Parathyroid adenoma (tissue), 2 donors: Measurements from ENCODE around the gene STX2.

Experiments used
- H2AFZ ChIP-seq: fragments of 300-600 bp; sonication (generic); one replicate; pipeline ENCODE4 v1.7.0; 2017; ENCODE audit warnings: antibody characterized with exemption, mild to moderate bottlenecking
- H3K27ac ChIP-seq: fragments of 300-600 bp; sonication (generic); one replicate; pipeline ENCODE4 v1.7.0; 2017
- H3K27me3 ChIP-seq: fragments of 300-600 bp; sonication (generic); one replicate; pipeline ENCODE4 v1.7.0; 2017; ENCODE audit warnings: low read length; ENCODE audit not compliant: control insufficient read depth, insufficient read depth
- H3K36me3 ChIP-seq: fragments of 300-600 bp; sonication (generic); one replicate; pipeline ENCODE4 v1.7.0; 2017; ENCODE audit warnings: low read length; ENCODE audit not compliant: control insufficient read depth, insufficient read depth
- H3K4me1 ChIP-seq: fragments of 300-600 bp; sonication (generic); one replicate; pipeline ENCODE4 v1.7.0; 2017; ENCODE audit warnings: control low read depth
- H3K4me2 ChIP-seq: fragments of 300-600 bp; sonication (generic); one replicate; pipeline ENCODE4 v1.7.0; 2017; ENCODE audit warnings: low read length
- H3K4me3 ChIP-seq: fragments of 300-600 bp; sonication (generic); one replicate; pipeline ENCODE4 v1.7.0; 2017; ENCODE audit warnings: low read depth, low read length
- H3K79me2 ChIP-seq: fragments of 300-600 bp; sonication (generic); one replicate; pipeline ENCODE4 v1.7.0; 2017; ENCODE audit warnings: control low read depth
- H3K9ac ChIP-seq: fragments of 300-600 bp; sonication (generic); one replicate; pipeline ENCODE4 v1.7.0; 2017; ENCODE audit warnings: mild to moderate bottlenecking
- H3K9me3 ChIP-seq: fragments of 300-600 bp; sonication (generic); one replicate; pipeline ENCODE4 v1.7.0; 2017; ENCODE audit warnings: low read length; ENCODE audit not compliant: control insufficient read depth
- TF ChIP-seq, protein P1 (sequence below): fragments of 300-600 bp; sonication (generic); IDR thresholded peaks from one replicate; pipeline ENCODE4 v1.7.0; 2017; ENCODE audit warnings: antibody characterized with exemption, mild to moderate bottlenecking
- donor health status: primary hyperparathyroidism.

STX2 gene

DNA sequence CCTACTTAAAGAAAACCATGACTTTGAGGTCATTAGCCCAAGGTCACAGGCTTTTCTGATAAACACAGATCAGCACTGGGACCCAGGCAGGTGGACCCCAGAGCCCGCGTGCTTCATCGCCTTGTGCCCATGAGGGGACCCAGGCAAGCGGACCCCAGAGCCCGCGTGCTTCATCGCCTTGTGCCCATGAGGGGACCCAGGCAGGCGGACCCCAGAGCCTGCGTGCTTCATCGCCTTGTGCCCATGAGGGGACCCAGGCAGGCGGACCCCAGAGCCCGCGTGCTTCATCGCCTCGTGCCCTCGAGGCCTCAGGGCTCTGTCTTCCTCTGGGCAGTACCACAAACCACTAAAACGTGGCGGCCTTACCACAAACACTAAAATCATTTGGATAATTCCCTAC, 31.7 kb downstream of the STX2 start:
- no peaks in the 10 kb centered on the region for H3K4me1 ChIP-seq
- H3K27me3 ChIP-seq: no peaks in the 10 kb centered on the region
- H3K9me3 ChIP-seq: no peaks in the 10 kb centered on the region
- no peak overlapping the region for H2AFZ ChIP-seq
- no peaks in the 10 kb centered on the region for H3K36me3 ChIP-seq
- no peak overlapping the region for H3K4me2 ChIP-seq
- no peak overlapping the region for H3K27ac ChIP-seq
- TF ChIP-seq, protein P1, sequence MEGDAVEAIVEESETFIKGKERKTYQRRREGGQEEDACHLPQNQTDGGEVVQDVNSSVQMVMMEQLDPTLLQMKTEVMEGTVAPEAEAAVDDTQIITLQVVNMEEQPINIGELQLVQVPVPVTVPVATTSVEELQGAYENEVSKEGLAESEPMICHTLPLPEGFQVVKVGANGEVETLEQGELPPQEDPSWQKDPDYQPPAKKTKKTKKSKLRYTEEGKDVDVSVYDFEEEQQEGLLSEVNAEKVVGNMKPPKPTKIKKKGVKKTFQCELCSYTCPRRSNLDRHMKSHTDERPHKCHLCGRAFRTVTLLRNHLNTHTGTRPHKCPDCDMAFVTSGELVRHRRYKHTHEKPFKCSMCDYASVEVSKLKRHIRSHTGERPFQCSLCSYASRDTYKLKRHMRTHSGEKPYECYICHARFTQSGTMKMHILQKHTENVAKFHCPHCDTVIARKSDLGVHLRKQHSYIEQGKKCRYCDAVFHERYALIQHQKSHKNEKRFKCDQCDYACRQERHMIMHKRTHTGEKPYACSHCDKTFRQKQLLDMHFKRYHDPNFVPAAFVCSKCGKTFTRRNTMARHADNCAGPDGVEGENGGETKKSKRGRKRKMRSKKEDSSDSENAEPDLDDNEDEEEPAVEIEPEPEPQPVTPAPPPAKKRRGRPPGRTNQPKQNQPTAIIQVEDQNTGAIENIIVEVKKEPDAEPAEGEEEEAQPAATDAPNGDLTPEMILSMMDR: no peak
- no peak overlapping the region for H3K9ac ChIP-seq
- H3K4me3 ChIP-seq: no peak overlapping the region
- H3K79me2 ChIP-seq: no peaks in the 10 kb centered on the region

DNA sequence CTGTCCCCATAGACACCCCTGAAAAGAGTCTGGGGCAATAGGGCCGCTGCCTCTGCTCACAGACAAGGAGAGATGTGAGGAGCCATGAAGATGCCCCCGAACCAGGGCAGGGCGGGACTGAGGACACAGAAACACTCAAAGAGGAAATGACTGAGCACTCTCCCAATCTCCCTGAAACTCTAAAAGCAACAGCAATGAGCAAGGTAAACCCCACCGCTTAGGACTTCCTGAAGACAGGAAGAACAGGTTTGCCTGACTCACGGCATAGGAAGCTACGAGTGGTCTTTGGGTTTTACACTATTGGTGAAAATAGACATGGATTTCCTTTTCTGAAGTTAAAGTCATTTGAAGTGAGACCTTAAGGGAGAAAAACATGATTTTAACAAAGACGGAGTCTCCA, 32.5 kb downstream of the STX2 start:
- no peaks in the 10 kb centered on the region for H3K36me3 ChIP-seq
- H3K9me3 ChIP-seq: no peaks in the 10 kb centered on the region
- H3K9ac ChIP-seq: no peak overlapping the region
- no peak overlapping the region for H3K4me2 ChIP-seq
- H3K4me1 ChIP-seq: no peaks in the 10 kb centered on the region
- no peak overlapping the region for H2AFZ ChIP-seq
- TF ChIP-seq, protein P1: no peak
- H3K27me3 ChIP-seq: no peaks in the 10 kb centered on the region
- no peak overlapping the region for H3K4me3 ChIP-seq
- no peak overlapping the region for H3K27ac ChIP-seq
- no peaks in the 10 kb centered on the region for H3K79me2 ChIP-seq

DNA sequence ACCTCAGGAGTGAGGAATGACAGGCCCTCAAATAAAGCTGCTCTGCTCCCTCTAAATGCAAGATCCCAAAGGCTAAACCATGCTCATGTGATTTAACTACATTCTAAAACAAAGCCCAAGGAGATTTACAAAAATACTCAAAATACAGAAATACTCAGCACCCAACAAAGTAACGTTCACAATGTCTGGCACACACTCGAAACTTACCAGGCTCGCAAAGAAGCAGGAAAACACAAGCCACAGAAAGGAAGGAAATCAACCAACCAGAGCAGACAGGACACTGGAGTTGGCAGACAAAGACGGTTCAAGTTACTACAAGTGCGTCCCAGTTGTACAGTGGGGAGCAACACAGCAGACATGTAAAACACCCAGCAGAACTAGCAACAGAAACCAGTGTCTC, 33.4 kb downstream of the STX2 start:
- TF ChIP-seq, protein P1: no peak
- Histone ChIP-seq H3K4me1 (no peaks in the 10 kb centered on the region), H3K27ac (no peak overlapping the region), H3K27me3 (no peaks in the 10 kb centered on the region), H3K79me2 (no peaks in the 10 kb centered on the region), H3K4me3 (no peak overlapping the region), H3K9ac (no peak overlapping the region), H2AFZ (no peak overlapping the region), H3K4me2 (no peak overlapping the region), H3K36me3 (no peaks in the 10 kb centered on the region), H3K9me3 (no peaks in the 10 kb centered on the region)

DNA sequence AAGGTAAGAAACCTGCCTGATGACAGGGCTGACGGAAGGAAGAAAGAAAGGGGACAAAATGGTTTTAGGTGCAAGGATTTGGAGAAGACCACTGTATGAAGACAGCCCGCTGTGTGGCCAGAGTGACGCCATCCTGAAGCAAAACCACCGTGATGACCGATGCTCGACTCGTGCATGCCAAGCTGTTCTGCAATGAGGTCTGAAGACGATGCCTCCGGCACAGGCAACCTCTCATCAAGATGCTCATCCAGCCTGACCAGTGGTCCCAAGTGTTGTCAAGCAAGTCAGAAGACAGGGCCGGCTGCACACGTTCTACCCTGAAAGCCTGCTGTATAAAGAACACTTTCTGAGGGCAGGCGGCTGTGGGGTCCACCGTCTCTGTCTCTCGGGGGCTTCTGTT, 34.8 kb downstream of the STX2 start:
- no peaks in the 10 kb centered on the region for H3K36me3 ChIP-seq
- no peaks in the 10 kb centered on the region for H3K79me2 ChIP-seq

DNA sequence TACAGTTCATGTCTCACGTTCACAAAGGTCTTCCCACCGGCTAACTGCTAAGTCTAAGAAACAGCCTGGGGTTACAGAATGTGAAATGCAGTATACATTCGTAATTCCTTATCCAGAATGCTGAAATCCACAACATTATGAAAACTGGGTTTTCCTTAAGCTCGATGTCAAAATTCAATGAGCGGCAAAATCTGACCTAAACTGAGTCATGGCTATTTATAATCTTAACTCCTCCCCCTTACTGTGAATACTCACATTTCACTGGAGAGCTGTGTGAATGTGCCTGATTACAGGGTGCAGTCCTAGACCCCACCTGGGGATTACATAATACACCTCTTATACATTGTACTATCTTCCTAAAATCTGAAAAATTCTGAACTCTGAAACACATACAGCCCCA, 35.3 kb downstream of the STX2 start:
- Histone ChIP-seq H3K27me3 (no peaks in the 10 kb centered on the region), H3K27ac (no peak overlapping the region), H2AFZ (no peak overlapping the region), H3K9ac (no peak overlapping the region), H3K9me3 (no peaks in the 10 kb centered on the region), H3K36me3 (no peaks in the 10 kb centered on the region), H3K4me3 (no peak overlapping the region), H3K4me2 (no peak overlapping the region), H3K79me2 (no peaks in the 10 kb centered on the region), H3K4me1 (no peaks in the 10 kb centered on the region)
- TF ChIP-seq, protein P1: no peak

More for the DNA sequence above, 34.8 kb downstream of the STX2 start:
- TF ChIP-seq, protein P1: no peak
- Histone ChIP-seq H3K27me3 (no peaks in the 10 kb centered on the region), H3K4me2 (no peak overlapping the region), H2AFZ (no peak overlapping the region), H3K4me1 (no peaks in the 10 kb centered on the region), H3K27ac (no peak overlapping the region), H3K9me3 (no peaks in the 10 kb centered on the region), H3K9ac (no peak overlapping the region), H3K4me3 (no peak overlapping the region)
